GM18909 (cell line): ENCODE measurements around the gene TMED4.
"Not testable (repeated sequence)": the region's sequence is repeated elsewhere in the genome, so short reads cannot be mapped to it uniquely, and the experiment has no call there.

Experiments used
- ATAC-seq: cut with Tn5 transposase; IDR thresholded peaks from one replicate; pipeline ENCODE4 v1.9.1; 2021; ENCODE audit warnings: mild to moderate bottlenecking; ENCODE audit not compliant: unreplicated experiment, poor library complexity

The TMED4 gene

DNA sequence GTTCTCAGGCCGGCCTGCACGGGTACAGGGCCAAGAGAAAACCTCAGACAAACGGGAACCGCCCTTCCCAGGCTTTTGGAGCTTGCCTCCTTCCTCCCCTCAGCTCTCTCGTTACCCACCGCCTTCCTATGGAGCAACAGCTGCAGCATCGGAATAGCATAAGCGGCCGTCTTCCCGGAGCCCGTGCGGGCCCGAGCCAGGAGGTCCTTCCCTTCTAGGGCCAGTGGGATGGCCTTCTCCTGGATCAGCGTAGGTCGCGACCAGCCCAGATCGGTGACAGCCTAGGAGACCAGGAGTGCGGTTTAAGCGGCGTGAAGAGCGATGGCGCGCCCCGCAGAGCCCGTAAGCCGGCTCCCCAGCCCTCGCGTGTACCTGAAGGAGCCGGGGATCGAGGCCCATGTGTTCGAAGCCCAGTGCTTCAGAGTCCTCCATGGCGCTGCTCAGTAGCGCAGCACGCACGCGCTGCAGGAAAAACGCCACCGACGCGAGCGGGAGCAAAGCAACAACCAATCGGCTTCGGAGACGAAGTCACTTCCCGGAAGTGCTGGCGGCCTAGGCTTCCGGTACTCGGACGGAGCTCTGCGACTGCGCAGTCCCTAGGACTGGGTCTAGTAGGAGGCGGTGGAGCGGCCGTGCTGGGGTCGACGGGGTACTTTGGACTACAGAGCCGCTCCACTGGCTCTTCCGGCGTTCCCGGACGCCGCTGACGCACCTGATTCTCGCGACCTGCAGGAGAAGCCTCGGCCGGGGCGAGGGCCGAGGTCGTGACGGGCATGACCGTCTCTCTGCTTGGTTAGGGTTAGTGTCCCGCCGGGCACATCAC, 8.4 kb downstream of the TMED4 start, which contains the start of gene DDX56:
DDX56 (minus strand) TSS at position 445 of the 823 bp plus-strand sequence; CDS start at position 432, 13 bp downstream.
- ATAC-seq: peak; percentile 94

- no peak for ATAC-seq
Observed at GRCh38 chr7:44572771-44573170, 9.3 kb downstream of the TMED4 start.

- ATAC-seq: no peak
Observed at GRCh38 chr7:44569959-44570358, 12.1 kb downstream of the TMED4 start.

GRCh38 chr7:44568771-44569560, 13.1 kb downstream of the TMED4 start:
- ATAC-seq: no peak

DNA sequence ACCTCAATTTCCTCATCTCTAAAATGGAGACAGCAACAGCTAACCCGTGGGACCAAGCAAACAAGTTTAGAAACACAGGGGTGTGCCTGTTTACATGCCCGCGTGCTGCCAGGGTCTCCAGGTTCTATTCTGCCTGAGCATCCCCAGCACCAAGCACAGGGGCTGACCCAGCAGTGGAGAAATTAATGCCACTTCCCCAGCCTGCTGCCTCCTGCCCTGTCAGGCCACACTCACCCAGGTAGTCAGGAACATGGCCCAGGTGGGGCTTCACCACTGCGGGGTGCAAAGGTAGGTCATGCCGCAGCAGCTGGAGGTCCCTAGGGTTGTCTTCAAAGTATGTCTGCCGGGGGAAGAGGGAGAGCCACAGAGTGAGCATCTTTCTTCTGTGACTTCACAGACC, 14.1 kb downstream of the TMED4 start:
- no peak for ATAC-seq

GRCh38 chr7:44566680-44567079, 15.4 kb downstream of the TMED4 start:
- ATAC-seq: no peak

GRCh38 chr7:44565795-44566559, 16.1 kb downstream of the TMED4 start:
- peak; percentile 31 for ATAC-seq

DNA sequence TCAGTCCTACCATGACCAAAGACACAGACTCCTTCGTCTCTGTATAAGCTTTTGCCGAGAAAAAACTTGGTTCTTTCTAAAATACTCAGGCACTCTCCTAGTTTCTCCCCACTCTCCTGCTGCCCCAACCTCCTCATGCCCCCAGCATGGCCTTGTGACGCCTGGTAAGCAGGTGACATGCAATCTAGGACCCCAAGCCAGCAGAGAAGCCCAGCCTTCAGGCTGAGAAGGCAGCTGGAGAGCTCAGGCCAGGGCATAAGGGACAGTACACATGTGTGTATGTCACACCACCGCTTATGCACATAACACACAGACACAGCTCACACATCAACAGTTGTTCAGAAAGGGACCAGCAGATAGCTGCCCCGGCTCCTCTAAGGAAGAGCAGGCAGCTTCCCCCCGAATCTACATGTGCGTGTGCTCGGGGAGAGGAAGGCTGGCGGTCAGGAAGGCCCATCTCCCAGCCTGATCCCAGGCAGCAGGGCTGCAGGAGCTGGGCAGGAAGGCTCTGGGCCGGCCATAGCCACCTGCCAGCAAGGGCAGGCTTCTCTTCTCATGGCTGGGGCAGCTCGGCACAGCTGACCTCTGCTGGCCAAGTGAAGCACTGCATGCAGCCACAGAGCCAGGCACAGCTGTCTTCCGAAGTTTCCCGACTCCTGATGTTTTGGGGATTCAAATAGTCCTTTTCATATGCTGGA, 16.8 kb downstream of the TMED4 start:
- peak; percentile 87 for ATAC-seq

DNA sequence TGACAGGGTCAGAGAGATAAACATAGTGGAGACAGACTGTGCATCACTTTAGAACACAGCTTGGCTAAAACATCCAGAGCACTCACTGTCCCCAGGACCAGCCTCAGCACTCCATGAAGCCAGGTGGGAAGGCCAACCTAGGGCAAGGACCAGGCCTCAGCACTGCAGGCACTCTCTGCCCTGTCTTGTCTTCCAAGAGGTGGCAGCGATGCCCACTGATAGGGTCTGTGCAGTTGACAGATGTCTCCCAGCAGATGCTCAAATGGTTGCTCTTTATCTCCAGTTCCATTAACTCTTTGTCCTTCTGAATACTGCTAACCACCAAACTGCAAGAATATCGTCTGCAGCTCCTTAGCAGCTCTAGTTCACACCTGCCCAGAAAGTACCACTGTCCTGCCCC, 17.4 kb downstream of the TMED4 start:
- no peak for ATAC-seq

- ATAC-seq: no peak
Observed at GRCh38 chr7:44563171-44563679, 18.8 kb downstream of the TMED4 start.

GRCh38 chr7:44562622-44562962, 19.4 kb downstream of the TMED4 start:
- not testable (repeated sequence) for ATAC-seq

GRCh38 chr7:44561962-44562621, 19.9 kb downstream of the TMED4 start:
- ATAC-seq: no peak

DNA sequence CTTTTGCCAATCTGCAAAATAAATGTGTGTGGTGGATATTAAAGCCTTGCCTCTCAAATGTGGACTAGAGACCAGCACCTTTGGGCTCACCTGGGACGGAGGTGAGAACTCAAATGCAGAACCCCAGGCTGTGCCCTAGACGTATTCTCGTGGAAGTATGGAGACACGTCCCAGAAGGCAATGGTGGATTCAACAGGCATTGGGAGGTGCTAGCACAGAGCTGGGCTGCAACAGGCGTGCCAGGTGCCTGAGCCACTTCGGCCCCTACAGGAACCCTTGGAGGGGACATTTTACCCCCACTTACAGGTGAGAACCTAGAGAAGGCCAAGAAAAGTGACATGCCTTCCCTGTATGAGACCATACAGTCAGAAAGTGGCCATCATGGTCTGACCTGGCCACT, 20.6 kb downstream of the TMED4 start:
- ATAC-seq: no peak

- no peak for ATAC-seq
Observed at GRCh38 chr7:44559485-44559884, 22.5 kb downstream of the TMED4 start.

- no peak for ATAC-seq
Observed at GRCh38 chr7:44557485-44557884, 24.5 kb downstream of the TMED4 start.

- no peak for ATAC-seq
Observed at GRCh38 chr7:44555350-44555749, 26.7 kb downstream of the TMED4 start.

- ATAC-seq: not testable (repeated sequence)
Observed at GRCh38 chr7:44552473-44553005, 29.5 kb downstream of the TMED4 start.

DNA sequence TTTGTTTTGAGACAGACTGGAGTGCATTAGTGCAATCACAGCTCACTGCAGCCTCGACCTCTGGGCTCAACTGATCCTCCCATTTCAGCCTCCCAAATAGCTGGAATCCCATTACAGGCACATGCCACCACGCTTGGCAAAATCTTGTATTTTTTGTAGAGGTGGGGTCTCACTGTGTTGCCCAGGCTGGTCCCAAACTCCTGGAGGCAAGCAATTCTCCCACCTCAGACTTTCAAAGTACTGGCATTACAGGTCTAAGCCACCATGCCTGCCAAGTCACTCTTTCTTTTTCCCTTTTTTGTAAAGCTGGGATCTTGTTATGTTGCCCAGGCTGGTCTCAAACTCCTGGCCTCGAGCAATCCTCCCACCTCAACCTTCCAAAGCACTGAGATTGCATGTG, 32.6 kb downstream of the TMED4 start:
- ATAC-seq: no peak

DNA sequence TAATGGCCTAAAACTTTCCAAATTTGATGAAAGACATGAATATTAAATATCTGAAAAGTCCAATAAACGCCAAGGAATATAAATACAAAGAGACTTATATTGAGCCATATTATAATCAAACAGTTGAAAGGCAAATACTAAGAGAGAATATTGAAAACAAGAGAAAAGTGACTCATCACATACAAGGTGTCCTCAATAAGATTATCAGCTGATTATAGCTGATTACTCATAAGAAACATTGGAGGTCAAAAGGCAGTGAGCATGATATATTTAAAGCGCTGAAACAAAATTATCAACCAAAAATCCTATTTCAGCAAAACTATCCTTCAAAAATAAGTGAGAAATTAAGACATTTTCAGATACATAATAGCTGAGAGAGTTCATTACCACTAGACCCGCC, 33.1 kb downstream of the TMED4 start:
- ATAC-seq: no peak
